ENCODE data around the gene RPS6KA2.
A peak's percentile ranks its signal among the peaks of the same experiment; 100 is the strongest.

RPS6KA2 gene

DNA sequence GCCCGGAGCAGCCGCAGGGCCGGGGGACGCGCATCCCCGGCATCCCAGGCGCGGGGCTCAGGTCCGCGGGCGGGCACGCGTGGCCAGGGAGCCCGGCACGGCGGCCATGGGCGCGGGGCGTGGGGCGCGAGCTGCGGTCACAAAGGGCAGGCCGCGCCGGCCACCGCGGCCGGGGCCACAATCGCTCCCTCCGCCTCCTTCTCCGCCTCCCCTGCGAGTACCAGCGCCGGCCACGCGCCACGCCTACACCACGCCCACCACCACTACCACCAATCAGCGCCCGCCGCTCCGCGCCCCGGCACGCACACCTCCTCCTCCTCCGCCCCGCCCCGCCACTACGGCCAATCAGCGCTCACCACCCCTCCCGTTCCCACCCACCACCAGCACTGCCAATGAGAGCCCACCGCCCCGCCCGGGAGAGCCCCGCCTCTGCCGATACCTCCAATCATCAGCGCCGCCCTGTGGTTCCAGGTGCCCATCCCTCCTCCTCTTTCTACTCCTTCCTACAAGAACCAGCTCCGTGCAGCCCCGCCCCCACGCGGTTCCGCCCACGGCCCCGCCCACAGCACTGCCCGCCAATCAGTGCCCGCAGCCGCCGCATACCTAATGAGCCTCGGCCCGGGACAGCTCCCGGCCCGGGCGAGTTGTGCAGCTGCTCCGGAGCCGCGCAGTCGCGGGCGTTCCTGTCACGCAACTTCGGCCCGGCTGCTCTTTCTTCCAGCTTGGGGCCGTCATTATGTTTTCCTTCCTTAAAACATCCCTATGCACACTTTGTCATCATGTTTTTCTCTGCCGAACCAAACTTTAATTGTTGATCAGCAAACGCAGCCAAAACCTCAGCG lies at the start of gene RPS6KA2:
Gene RPS6KA2 (minus strand): TSS at position 219 of the 842 bp plus-strand sequence. CDS start 232 bp downstream, outside the sequence.
- peak; percentile 100 for DNase-seq

DNA sequence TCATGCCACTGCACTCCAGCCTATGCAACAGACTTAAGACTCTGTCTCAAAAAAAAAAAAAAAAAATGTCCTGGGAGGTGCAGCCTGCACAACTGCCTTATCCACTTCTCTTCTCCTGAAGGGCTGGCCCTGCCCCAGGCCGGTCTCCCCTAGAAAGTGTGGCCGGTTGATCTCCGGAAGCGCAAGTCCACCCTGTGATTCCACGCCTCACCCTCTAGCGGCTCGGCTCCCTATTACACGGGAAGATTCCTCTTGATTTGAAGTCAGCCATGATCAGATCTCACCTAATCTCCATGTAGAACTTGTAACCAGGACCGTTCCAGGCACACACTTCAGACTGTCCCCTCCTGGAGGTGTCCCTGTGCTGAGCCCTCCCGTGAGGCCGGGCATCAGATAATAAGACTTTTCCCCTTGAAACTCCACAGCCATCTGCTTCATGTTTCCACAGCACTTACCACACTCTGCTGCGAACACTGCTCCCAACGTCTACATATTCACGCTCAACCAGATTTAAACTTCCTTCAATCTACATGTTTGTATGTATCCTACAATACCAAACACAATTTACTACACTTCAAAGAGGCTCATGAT lies 49.3 kb upstream of the RPS6KA2 start:
- no peak for DNase-seq

DNA sequence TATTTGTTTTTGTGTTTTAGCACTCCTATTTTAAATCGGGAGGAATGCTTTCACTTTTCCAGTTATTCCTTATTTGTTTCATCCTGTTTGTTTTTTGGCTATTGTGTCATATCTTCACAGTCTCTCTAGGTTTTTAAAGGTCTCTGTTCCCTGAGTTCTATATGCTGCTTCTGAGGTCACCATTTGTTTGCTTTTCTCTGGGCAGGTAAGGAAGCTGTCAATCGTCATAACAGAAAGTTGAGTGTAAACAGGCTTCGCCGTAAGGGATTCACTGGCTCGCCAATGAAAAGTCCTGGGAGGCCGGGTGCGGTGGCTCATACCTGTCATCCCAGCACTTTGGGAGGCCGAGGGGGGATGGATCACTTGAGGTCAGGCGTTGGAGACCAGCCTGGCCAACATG lies 48.7 kb upstream of the RPS6KA2 start:
- no peak for DNase-seq

GRCh38 chr6:166673309-166673708 lies 46.3 kb upstream of the RPS6KA2 start:
- DNase-seq, result no peak

DNA sequence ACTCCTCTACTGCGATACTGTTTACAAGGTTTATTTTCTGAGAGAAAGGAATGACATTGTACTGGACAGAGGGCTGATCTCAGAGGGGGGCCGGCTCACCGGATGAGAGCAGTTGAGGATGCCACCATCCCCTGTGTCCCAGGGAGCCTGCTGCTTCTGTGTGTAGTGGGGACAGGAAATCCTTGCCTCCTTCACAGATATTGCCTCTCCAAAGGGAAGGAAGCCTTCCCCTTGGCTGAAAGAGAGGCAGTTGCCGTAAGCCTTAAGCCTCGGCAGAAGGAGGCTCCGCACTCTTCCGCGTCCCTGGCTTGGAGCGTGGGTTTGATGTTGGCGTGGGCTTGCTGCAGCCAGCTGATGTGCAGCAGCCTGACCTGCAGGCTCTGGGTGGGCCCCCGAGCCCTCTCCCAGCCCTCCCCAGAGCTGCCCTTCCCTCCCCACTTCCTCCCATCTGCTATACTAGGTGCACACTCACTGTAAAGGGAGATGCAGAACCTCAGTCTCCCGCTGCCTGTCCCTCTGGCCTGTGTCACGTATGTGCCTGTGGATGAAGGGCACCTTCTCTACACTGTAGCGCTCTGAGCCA lies 45.7 kb upstream of the RPS6KA2 start:
- DNase-seq, result no peak

DNA sequence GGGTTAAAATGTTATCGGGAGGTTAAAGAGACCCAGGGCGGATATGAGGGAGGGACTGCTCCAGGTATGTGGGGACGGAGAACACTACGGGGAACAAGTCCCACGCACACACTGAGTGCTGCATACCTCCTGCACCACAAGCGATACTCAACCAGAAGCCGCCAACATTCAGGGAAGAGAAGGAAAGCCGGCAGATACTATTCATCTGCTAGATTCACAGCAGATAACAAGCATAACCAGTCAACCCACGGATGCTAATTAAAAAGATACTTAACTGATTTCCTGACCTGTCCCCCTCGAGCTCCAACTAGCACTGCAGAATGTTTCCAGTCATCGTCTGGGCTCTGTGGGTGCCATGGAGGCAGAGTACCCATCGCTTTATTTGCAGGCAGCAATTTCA lies 45.1 kb upstream of the RPS6KA2 start:
- no peak for DNase-seq

DNA sequence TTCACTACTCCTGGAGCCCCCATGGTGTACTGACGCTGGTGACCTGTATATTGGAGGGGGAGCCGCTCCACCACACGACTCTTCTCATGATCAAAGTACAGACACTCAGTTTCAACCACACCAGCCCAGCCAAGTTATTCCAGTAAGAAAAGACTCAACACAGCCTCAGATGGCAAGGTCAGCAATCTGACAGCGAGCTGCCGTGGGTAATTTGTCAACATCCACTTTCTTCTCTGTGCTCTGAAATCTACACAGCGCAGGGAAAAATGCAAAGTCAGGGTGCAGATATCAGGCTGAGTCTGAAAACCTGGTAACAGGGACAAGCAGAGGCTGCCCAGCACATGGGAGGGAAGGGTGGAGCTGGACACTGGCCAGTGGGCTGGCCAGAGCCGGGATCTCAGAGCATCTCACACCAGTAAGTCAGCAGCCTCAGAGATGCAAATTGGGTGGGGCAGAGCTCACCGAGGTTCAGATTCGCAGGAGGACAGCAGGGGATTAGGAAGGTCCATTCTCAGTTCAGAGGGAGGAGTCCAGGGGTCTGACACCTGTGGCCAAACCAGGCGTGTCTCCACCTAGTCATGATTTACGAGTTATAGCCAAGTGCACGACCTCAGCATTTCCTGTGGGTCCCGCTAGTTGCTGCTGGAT lies 44.5 kb upstream of the RPS6KA2 start:
- DNase-seq, result no peak

DNA sequence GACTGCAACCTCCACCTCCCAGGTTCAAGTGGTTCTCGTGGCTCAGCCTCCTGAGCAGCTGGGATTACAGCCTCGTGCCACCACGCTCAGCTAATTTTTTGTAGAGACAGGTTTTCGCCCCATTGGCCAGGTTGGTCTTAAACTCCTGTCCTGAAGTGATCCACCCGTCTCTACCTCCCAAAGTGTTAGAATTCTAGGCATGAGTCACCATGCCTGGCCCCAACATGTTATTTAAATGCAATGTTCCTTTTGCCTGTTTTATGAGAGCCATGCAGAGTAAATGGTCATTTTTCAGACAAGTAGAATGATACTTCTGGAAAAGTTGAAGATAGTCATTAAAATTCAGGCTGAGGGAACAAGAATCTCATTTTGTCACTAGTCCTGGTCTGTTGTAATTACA lies 43.8 kb upstream of the RPS6KA2 start:
- DNase-seq, result no peak

DNA sequence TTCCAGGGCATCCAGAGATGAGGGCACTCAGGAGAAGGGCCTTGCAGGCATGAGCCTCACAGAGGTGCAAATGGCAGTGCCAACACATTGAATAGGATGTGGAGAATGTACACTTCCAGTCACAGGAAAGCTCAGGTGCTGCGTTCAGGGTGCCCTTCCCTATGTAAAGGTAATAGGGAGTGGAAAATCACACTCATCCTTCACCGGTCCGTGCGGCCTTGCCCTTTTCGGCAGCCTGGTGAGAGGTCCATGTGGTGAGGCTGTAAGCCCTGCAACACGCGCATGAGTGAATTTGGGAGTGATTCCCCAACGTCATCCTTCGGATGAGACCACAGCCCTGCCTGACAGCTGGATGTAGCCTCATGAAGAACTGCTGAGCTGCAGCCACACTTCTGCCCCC lies 43.0 kb upstream of the RPS6KA2 start:
- no peak for DNase-seq

GRCh38 chr6:166667796-166668610 lies 41.0 kb upstream of the RPS6KA2 start:
- no peak for DNase-seq

DNA sequence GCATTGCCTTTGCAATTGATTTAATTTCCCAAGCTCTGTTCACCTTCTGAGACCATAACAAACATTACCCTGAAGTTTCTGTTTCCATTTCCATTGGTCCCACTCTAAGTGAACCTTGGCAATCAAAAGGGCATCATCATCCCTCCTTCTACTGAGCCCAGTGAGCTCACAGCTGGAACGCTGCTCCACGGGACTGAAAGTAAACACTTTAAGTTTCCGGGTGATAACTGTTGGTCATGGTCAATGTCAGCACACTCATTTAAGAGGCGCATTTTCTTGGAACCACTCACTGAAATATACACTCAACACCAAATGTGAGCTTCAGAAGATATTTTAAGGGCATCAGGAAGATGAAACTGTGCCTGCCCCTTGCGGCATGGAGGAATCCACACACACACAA lies 37.1 kb upstream of the RPS6KA2 start:
- no peak for DNase-seq

DNA sequence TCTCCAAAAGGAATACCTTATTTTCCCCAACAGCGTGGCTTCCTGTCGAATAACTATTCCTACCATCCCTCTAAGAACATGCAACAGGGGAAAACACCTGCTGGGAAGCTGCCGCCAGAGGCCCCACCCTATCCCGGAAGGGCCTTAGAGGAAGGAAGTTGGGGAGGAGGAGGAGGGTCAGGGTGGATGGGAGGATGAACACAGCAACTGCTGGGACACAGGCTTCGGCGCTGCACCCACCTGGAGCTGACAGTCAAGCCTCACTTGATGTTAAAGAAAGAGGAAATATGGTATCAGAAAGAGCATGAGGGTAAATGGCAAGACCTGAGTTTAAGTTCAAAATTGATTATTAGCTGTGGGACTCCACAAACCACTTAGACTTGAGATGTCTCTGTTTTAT lies 36.5 kb upstream of the RPS6KA2 start:
- DNase-seq, result no peak

GRCh38 chr6:166662690-166663089 lies 35.6 kb upstream of the RPS6KA2 start:
- no peak for DNase-seq

GRCh38 chr6:166661327-166662085 lies 34.5 kb upstream of the RPS6KA2 start:
- no peak for DNase-seq

DNA sequence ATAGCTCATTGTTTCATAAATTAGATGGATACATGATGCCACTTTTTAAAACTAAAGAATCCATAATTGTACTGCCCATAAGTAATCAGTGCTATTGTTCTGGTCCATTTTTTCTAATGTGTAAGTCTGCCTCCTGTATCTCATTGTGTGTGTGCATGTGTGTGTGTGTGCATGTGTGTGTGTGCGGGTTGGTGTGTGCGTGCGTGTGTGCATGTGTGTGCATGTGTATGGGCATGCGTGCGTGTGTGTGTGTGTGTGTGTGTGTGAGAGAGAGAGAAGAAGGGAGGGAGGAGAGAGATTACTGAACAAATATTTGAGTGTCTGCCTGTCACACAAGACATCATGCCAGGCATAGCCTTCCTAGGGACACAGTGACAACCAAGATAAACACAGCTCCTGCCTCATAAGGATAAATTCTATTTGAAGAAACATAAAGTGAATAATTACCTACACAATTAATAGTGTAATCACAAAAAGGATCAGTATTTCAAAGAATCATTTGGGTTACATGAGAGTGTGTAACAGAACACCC lies 33.2 kb upstream of the RPS6KA2 start:
- no peak for DNase-seq

DNA sequence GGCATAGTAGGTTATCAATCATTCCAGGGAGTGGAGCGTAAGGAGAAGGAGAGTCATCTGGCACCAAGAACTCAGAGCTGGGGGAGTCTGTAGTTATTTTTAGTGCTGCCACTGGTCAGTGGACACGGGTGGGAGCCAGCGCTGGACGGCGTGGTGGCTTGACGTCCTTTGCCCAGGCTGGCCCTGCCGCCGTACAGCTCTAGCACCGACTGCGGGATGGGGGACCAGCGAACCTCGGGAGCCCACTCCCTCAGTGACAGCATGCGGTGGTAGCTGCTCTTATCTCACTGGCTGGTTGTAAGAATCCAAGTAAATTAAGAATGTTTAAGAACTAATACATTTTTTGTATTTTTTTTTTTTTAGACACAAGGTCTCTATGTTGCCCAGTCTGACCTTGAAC lies 32.5 kb upstream of the RPS6KA2 start:
- no peak for DNase-seq

GRCh38 chr6:166658792-166659150 lies 31.7 kb upstream of the RPS6KA2 start:
- DNase-seq, result no peak

DNA sequence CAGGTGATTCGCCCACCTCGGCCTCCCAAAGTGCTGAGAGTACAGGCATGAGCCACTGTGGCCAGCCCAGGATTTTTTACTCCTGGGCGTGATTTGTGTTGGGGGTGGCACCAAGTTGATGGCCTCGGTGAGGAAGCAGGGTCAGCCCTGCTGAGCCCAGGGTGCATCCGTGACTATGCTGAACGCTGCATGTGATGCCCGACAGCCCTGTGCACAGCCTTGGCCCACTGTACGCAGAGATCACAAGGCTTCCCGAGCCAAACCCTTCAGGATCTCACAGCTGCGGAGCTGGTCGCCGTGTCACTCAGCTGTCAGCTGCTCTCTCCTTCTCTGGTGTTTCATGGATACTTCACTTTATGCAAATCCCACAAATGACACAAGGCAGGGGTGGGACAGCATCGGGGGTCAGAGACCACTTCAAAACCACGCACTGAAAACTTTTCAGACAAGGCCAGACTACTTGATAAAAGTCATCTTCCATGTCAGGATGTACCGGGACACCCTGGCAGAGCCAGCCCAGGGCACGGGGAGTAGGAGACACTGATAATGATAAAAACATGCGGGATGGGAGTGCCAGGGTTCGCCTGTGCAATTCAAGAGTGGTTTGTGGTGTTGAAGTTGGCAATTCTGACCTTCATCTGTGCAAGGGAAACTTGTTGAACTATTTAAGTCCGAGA lies 31.2 kb upstream of the RPS6KA2 start:
- no peak for DNase-seq

- DNase-seq, result no peak
Measured at GRCh38 chr6:166657531-166657930, 30.5 kb upstream of the RPS6KA2 start.

DNA sequence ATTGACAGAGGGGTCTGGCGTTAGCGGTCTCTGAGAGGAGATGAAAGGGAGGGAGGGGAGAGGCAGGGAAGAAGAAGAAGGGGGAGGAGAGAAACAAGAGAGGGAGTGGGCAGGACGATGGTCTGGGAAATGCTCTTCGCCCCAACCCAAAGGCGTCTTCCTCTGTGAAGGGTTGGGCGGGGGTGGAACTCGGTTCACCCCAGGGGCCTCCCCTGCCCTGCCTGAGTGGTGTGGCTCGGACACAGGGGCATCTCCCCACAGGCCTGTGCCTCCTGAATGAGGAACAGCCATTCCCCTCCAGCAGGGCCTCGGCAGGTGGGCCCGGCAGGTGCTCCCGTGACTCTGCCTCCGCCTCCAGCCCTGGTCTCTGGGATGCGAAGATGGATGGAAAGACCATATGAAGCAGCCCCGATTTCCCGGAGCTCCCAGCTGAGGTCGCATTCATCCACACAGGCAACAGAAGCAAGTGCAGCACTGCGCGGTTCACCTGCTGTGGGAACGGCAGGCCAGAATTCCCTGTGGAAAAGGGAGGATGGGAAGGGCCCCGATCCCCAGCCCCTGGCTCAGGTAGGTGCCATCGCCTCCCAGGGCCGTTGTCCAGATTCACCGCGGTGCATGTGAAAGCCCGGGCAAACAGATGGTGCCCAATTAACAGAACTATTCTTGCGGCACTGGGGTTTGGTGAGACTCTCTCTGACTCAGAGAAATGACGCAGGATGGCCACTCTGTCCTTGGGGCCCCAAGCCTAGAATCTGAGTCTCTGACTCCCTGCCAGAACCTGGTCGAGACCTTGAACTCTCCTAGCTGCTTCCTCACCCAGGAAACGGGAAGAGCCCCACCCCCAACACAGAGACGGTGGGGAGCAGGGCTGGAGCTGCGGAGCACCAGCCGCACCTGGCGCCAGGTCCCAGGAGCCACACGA lies 29.4 kb upstream of the RPS6KA2 start:
- no peak for DNase-seq

Measured in activated T-cell treated with anti-CD3 and anti-CD28 coated beads, Interleukin-2, amount 50 U/mL, for 1 hour (primary cell).